Activated T-cell treated with anti-CD3 and anti-CD28 coated beads for 48 hours (primary cell): ENCODE data around the gene NDC1.
"Not testable (repeated sequence)": the region's sequence is repeated elsewhere in the genome, so short reads cannot be mapped to it uniquely, and the experiment has no call there.

Source experiments
- DNase-seq: peaks from one replicate; pipeline ENCODE4 v3.0.0-alpha.2; 2020; ENCODE audit warnings: low read depth

Gene NDC1

GRCh38 chr1:53837924-53838653 is at the start of gene NDC1:
Gene NDC1 (minus strand): TSS chr1:53838296. CDS start chr1:53838261, 35 bp downstream.
- DNase-seq, result peak; percentile 83

GRCh38 chr1:53883600-53883999 is 45.5 kb upstream of the NDC1 start:
- DNase-seq, result not testable (repeated sequence)

DNA sequence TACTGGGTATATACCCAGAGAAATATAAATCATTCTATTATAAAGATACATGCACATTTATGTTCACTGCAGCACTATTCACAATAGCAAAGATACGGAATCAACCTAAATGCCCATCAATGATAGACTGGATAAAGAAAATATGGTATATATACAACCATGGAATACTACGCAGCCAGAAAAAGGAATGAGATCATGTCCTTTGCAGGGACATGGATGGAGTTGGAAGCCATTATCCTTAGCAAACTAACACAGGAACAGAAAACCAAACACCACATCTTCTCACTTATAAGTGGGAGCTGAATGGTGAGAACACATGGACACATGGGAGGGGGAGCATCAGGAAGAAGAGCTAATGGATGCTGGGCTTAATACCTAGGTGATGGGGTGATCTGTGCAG is 43.8 kb upstream of the NDC1 start:
- not testable (repeated sequence) for DNase-seq

DNA sequence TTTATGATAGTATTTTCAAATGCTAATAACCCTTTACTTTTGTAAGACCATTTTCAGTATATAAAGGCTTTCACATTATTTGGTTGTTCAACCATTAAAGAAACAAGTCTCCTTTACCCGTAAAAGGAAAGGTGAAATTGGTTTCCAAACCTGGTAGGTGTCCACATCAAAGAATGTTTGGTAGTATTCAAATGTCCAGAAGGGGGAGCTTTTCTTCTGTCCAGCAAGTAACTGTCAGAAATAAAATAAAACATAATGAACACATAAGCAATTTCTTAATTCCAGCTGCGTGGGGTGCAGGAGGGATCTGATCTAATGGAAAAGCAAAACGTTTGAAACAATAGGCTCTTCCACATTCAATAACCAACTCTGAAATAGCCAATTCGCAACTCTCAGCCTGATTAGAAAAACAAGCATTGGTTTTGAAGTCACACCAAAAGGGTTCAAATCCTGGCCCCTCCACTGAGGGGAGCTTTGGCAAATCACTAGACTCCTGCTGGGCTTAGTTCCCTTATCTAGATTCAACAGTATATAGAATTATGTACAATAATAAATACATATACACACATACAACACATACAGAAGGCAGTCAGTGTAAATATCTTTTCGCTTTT is 40.5 kb upstream of the NDC1 start:
- no peak for DNase-seq

- DNase-seq, result not testable (repeated sequence)
These were observed 37.1 kb upstream of the NDC1 start for GRCh38 chr1:53875150-53875549.

DNA sequence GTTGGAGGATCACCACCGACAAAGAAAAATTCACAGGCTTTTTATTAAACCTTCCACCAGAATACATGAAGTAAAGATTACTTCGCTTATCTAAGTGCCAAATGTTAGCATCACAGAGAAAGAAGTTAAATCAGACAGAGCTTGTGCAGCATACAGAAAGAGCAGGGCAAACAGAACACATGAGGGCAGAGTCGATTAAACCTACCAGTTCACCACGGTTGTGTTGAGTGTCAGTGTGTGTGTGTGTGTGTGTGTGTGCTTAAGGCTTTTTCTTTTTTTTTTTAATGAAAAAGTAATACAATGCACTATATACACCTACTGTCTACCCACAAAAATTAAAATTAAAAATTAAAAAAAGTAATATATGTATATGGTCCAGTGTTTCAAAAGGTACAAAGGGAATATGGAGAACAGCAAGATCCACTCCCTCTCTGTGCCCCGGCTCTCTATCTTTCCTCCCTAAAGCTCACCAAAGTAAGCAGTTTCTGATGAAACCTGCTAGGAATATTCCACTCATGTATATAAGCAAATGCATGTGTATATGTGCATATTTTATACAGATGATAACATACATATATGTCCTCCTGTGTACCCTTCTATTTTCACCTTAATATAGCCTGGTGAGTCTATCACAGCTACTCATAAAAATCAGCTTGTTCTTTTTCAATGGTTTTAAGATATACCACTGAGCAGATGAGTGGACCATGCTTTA is 33.8 kb upstream of the NDC1 start:
- no peak for DNase-seq

DNA sequence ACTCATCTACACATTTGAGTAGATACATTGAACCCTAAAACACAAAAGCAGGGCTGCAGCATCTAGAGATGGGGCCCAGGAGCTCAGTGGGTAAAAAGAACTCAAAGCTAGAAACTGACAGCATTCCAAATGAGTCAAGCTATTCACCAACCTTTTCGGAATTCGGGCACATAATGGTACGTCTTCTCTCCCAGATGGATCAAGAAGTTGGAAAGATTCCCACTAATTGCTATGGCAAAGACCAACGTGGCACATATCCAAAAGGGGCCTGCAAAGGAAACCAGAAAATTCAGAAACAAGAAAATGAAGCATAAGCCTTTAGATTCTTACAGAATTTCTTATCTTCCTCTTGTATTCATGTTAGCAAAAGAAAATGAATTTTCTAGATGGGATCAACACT is 33.1 kb upstream of the NDC1 start:
- no peak for DNase-seq

GRCh38 chr1:53869454-53870117 is 31.5 kb upstream of the NDC1 start:
- no peak for DNase-seq

DNA sequence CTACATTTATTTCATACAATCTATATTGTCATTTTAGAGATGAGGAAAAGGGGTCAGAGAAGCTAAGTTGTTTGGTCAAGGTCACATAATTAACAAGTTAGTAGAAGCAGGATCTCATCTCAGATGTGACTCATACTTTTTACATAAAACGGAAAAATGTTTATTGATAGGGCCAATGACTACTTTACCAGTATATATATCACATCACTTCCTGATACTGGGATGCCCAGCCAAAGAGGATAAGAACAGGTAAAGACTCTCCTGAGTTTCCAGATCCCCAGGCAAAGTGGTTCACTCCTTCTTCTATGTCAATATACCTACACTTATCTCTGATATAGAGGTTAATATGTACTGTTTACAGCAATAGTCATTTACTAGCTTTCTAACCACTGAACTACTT is 30.5 kb upstream of the NDC1 start:
- no peak for DNase-seq

GRCh38 chr1:53862507-53862906 is 24.4 kb upstream of the NDC1 start:
- no peak for DNase-seq

DNA sequence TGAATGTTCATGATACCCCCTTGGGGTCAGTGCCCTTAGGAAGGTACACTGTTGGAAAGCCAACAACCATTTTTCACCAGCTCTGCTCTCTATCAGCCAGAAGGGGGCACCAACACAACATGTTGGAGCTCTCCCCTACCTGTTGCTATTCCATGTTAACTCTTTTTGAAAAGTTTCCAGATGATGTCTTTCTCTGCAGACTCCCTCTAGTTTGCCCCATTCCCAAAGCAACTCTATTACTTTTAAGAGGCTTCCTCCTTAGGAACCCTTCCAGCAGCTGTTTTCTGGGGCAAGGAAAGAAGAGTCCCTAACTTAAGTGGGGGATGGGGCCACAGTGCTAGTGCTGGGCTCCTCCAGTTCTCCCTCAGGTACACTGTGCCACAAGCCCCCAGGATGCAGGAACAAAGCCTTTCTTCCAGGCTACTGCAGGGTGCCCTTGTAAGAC is 22.9 kb upstream of the NDC1 start:
- no peak for DNase-seq

GRCh38 chr1:53851571-53852285 is 13.6 kb upstream of the NDC1 start:
- no peak for DNase-seq

DNA sequence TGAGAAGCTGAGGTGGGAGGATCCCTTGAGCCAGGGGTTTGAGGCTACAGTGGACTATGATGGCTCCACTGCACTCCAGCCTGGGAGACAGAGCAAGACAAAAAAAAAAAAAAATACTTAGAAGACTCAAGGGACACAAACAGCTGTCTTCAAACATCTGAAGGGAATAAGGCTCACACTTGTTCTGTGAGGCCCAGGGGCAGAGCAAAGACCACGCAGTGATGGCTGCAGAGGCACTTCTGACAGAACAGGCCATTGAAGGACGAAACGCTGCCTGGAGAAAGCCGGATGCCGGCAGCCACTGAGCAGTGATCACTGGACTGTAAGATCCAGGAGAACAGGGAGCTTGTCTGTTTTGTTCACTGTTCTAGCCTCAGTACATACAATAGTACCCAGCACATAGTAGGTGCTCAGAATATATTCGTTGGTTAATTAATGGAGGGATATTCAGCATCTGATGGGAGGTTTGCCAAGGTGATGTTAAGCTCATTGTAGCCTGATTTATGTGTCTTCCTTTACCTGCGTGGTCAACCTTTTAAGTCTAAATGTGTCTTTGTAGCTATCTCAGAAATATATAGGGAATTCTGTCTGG is 12.1 kb upstream of the NDC1 start:
- no peak for DNase-seq

GRCh38 chr1:53847980-53848379 is 9.9 kb upstream of the NDC1 start:
- no peak for DNase-seq

GRCh38 chr1:53842347-53842746 is 4.3 kb upstream of the NDC1 start:
- DNase-seq, result no peak

DNA sequence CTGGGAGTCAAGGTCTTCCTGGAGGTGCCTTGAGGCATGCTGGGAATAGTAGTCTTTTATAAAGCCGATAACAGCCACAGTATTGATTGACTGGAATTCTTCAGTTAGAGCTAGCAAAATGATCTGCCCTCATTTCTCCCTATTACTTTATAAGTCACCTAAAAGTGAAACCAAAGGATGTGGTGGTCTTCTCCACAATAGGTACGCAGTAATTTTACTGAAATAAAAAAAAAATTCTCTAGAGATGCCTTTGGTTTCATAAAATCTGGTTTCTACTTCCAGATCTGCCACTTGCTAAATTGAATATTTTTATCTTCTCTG is 518 bp upstream of the NDC1 start:
- DNase-seq, result no peak

DNA sequence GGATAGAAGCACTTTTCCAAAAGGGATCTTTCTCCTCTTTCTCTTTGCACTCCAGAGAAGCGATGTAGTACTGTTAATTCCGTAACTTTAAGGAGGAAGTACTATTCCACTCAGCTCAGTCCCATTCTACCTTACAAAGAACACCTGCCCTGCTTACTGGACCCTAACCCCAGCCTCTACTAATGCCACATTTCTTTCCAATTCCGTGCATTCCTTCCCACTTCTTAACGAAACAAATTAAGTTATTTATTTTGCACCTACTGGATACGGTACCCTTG is 511 bp downstream of the NDC1 start:
- no peak for DNase-seq

DNA sequence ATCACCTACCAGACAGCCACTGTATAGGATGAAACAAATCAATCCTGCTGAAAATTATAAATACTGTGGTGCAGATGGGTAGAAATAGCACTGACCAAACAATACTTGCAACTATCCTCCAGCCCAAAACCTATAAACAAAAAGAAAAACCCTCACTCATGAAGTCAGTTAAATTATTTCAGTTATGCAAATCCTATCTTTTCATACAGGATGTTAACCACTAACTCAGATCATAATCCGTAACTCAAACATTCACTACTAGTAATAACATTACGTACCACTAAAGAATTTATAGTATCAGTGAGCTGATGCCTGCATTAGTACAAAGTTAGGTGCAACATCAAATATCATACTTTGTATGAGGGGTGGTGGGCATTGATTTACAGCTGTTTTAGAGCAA is 2.6 kb downstream of the NDC1 start:
- no peak for DNase-seq

DNA sequence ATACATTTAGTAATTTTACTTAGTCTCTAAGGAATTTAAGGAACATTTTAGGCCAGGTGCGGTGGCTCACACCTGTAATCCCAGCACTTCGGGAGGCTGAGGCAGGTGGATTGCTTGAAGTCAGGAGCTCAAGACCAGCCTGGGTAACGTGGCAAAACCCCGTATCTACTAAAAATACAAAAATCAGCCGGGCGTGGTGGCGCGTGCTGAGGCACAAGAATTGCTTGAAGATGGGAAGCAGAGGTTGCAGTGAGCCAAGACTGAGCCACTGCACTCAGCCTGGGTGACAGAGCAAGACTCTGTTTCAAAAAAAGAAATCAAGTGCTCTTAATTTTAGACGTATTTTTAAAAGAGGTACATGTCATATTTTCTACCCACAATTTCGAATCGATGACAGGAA is 3.3 kb downstream of the NDC1 start:
- no peak for DNase-seq

DNA sequence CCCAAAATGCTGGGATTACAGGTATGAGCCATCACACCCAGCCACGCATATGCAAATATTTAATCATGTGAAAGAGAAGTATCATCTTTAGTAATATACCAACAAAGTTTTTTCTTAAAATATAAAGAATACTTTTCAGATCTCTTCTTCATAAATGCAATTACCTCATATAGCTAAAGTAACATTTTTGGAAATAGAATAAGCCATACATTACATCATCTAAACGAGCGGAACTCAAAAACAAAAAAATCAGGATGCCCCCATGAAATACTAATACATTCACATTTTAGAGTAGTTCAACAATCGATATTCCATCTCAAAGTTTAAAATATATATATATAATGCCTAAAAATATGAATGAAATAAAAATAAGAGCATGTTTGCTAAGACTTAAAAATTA is 4.7 kb downstream of the NDC1 start:
- no peak for DNase-seq

DNA sequence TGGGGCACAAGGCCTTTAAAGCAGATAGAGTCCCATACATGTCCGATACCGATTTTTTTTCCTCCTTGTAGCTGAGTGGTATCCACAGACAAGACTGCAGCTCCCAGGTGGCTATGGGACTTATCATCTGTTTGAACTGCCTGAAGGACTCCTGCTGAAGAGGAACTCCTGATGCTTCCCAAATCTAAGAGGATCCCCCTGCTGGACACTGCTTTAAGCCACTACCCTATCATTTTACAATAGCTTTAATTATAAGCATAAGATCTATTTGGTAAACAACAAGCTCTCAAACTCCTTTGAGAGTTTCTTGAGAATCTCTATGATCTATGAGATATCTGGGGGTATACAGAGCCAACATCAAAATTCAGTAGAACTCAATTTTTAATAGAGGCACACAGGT is 11.7 kb downstream of the NDC1 start:
- no peak for DNase-seq

- no peak for DNase-seq
These were observed 12.8 kb downstream of the NDC1 start for GRCh38 chr1:53825306-53825705.
